A673 (cell line): ENCODE results near the gene MFNG. TPM values are rescaled to one million over a fixed set of nuclear protein-coding genes. Genes with fewer than 3 reads are reported as not detected.
A peak's percentile ranks its signal among the peaks of the same experiment; 100 is the strongest.

Source experiments
- BruUV-seq: library from RNA; stranded (reverse); fragments of 400-500 nt; replicated peaks from 2 replicates; lab custom pipeline; 2021; lab: Mats Ljungman, UMichigan
- CTCF ChIA-PET: fragments of 300-600 bp; sonication (Branson Sonifier 250); formaldehyde crosslinking; loops from one replicate; lab custom pipeline; 2022; ENCODE audit warnings: antibody characterized with exemption; lab: Charles Lee
- POLR2A ChIA-PET: fragments of 300-600 bp; sonication (Branson Sonifier 250); formaldehyde crosslinking; loops from one replicate; lab custom pipeline; 2022; ENCODE audit warnings: antibody characterized with exemption; ENCODE audit not compliant: low non-redundant PET; lab: Charles Lee
- DNase-seq: peaks from one replicate; pipeline ENCODE4 v3.0.0-alpha.2; 2015; ENCODE audit warnings: low spot score
- H3K27ac ChIP-seq: fragments of 200-600 bp; sonication (generic); 2 replicates; pipeline ENCODE4 v1.5.1; 2016; ENCODE audit warnings: mixed run types, low read depth, mild to moderate bottlenecking, mixed read lengths, antibody characterized with exemption, low read length; ENCODE audit not compliant: poor library complexity, severe bottlenecking
- H3K27me3 ChIP-seq: fragments of 200-600 bp; sonication (generic); replicated peaks from 2 replicates; pipeline ENCODE4 v1.6.1; 2017; ENCODE audit warnings: mixed run types, low read depth, mild to moderate bottlenecking, mixed read lengths, antibody characterized with exemption, low read length; ENCODE audit not compliant: insufficient read depth, poor library complexity
- H3K36me3 ChIP-seq: fragments of 200-600 bp; sonication (generic); 2 replicates; pipeline ENCODE4 v1.6.1; 2016; ENCODE audit warnings: mixed run types, mild to moderate bottlenecking, mixed read lengths, antibody characterized with exemption, low read length; ENCODE audit not compliant: insufficient read depth, poor library complexity, severe bottlenecking
- H3K4me1 ChIP-seq: fragments of 200-600 bp; sonication (generic); 2 replicates; pipeline ENCODE4 v1.6.1; 2017; ENCODE audit warnings: mixed run types, mild to moderate bottlenecking, mixed read lengths, antibody characterized with exemption, low read length; ENCODE audit not compliant: insufficient read depth, poor library complexity, severe bottlenecking
- H3K4me3 ChIP-seq: fragments of 200-600 bp; sonication (generic); 2 replicates; pipeline ENCODE4 v1.5.1; 2016; ENCODE audit warnings: low read depth, mixed run types, mild to moderate bottlenecking, mixed read lengths, low read length; ENCODE audit not compliant: poor library complexity, severe bottlenecking
- H3K9me3 ChIP-seq: fragments of 200-600 bp; sonication (generic); 2 replicates; pipeline ENCODE4 v1.6.1; 2016; ENCODE audit warnings: mixed run types, low read depth, mild to moderate bottlenecking, mixed read lengths, antibody characterized with exemption, low read length; ENCODE audit not compliant: poor library complexity, severe bottlenecking
- EZH2 ChIP-seq: fragments of 200-600 bp; sonication (generic); IDR thresholded peaks from 2 replicates; pipeline ENCODE4 v1.6.1; 2017; ENCODE audit warnings: borderline replicate concordance, low read depth, mild to moderate bottlenecking, mixed read lengths, antibody characterized with exemption, low read length; ENCODE audit not compliant: poor library complexity, severe bottlenecking
- intact Hi-C: fragments of 100-400 bp; cut with micrococcal nuclease; formaldehyde crosslinking; loops from one replicate; pipeline ENCODE4 v1.10.0; 2022; ENCODE audit not compliant: unreplicated experiment
- total RNA-seq: library from RNA; stranded (reverse); gene quantifications from 2 replicates; pipeline ENCODE4 v1.2.3, GENCODE V29; 2021
- TF ChIP-seq, protein P1 (sequence below): fragments of 300-800, 200-600 bp; sonication (generic); conservative IDR thresholded peaks from 2 replicates; pipeline ENCODE4 v1.5.1; 2017; ENCODE audit warnings: low read depth, mild to moderate bottlenecking, antibody characterized with exemption, low read length, moderate library complexity, mixed read lengths

The MFNG gene
- total RNA-seq, 1 experiment from 2014 or later, result not detected

DNA sequence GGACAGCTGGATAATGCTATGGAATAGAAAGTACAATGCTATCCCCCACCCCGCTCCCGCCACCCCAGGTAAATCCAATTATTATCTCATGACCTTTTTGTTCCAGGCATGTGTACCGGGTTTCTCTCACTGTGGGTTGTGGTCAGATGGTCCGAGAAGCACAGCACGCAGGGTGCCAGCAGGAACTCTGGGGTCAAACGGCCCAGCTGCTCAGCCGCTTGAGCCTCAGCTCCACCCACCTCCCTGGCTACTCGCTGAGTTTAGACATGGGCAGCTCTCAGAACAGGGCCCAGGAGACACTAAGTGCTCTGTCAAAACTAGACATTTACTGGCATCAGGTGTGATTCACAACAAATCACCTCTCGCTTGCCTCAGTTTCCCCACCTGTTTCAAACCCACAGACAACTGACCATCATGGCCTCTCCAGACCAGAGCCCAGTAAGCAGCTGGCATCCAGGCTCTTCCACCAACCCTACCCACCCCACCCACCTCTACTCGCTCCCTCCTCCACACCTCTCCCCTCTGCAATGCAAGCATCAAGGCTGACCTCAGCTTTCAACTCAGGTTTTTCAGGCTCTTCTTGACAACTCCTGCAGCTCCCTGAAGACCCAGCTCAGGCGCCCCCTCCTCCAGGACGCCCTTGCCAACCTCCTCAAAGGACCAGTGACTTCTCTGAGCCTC is 13.0 kb upstream of the MFNG start:
- H3K4me3 ChIP-seq, result no peak overlapping the region
- H3K9me3 ChIP-seq, result no peaks in the 10 kb centered on the region
- TF ChIP-seq, protein P1, sequence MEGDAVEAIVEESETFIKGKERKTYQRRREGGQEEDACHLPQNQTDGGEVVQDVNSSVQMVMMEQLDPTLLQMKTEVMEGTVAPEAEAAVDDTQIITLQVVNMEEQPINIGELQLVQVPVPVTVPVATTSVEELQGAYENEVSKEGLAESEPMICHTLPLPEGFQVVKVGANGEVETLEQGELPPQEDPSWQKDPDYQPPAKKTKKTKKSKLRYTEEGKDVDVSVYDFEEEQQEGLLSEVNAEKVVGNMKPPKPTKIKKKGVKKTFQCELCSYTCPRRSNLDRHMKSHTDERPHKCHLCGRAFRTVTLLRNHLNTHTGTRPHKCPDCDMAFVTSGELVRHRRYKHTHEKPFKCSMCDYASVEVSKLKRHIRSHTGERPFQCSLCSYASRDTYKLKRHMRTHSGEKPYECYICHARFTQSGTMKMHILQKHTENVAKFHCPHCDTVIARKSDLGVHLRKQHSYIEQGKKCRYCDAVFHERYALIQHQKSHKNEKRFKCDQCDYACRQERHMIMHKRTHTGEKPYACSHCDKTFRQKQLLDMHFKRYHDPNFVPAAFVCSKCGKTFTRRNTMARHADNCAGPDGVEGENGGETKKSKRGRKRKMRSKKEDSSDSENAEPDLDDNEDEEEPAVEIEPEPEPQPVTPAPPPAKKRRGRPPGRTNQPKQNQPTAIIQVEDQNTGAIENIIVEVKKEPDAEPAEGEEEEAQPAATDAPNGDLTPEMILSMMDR, result no peak
- no peak for TF ChIP-seq EZH2
- ChIA-PET POLR2A (no interaction called here), CTCF (no interaction called here)
- BruUV-seq, result no TSS peak
- no peak for DNase-seq
- no peaks in the 10 kb centered on the region for H3K27me3 ChIP-seq
- intact Hi-C loops, result no loop called here
- no peaks in the 10 kb centered on the region for H3K4me1 ChIP-seq
- no peaks in the 10 kb centered on the region for H3K36me3 ChIP-seq
- no peak overlapping the region for H3K27ac ChIP-seq

DNA sequence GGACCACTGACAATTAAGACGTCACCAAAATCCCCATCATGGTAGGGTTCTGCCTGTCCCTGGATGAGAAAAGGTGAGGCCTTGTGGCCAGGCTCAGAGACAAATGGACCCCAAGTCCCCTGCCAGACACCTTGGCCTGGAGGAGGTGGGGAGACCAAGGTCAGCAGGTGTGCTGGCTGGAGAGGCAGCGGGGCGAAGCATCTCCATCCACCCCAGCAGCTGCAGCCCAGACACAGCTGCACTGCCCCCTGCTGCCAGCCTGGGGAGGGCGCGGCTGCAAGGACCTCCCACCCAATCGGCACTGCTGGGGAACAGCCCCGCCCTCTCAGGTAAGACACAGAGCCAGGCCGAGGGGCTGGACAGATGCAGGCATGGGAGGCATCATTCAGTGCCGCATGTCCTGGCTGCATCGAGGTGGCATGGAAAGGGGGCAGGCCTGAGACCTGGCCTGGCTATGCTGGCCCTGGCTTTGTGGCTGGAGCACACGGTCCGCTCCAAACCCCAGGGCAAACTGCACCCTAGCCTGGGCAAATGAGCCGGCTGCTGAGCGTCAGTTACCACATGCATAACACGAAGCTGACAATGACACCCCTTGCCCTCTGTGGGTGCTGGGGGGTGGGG is 12.2 kb upstream of the MFNG start:
- CTCF ChIA-PET, result interaction anchor here (0.5 to 1.0 kb wide), 2 partner anchors 41 to 109 kb away, joined by 3 to 4 read pairs; no protein-coding TSS in a partner anchor
- POLR2A ChIA-PET, result no interaction called here
- Histone ChIP-seq H3K4me1 (no peaks in the 10 kb centered on the region), H3K9me3 (no peaks in the 10 kb centered on the region), H3K27me3 (no peaks in the 10 kb centered on the region), H3K4me3 (no peak overlapping the region), H3K27ac (no peak overlapping the region), H3K36me3 (no peaks in the 10 kb centered on the region)
- BruUV-seq, result no TSS peak
- intact Hi-C loops, result no loop called here
- DNase-seq, result peak; percentile 50
- no peak for TF ChIP-seq EZH2
- TF ChIP-seq, protein P1, result peak; percentile 74

DNA sequence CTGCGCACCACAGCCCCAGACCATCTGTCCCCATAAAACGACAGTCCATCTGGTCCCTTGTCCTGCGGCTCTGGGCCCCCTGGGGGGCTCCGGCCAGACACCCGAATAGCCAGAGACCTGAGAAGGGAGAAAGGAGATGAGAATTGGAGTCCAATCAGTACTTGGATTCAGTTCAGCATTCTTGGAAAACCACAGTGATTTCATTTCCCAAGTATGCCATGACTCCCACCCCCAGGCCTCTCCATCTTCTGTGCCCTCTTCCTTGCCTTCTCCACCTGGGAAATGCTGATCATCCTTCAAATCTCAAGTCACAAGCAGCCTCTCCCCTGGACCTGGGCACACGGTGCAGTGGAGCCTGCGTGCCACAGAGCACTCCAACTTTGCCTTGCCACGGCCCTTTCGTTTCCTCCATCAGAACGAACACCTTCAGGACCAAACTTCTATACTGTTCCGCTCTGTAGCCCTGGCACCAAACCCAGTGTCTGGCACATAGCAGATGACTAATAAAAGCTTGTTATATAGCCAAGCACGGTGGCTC is 10.9 kb upstream of the MFNG start:
- CTCF ChIA-PET, result no interaction called here
- TF ChIP-seq EZH2, result no peak
- TF ChIP-seq, protein P1, result no peak

More for the DNA sequence above, 10.9 kb upstream of the MFNG start:
- no peak for DNase-seq
- Histone ChIP-seq H3K4me1 (no peaks in the 10 kb centered on the region), H3K36me3 (no peaks in the 10 kb centered on the region), H3K27me3 (no peaks in the 10 kb centered on the region), H3K27ac (no peak overlapping the region), H3K9me3 (no peaks in the 10 kb centered on the region), H3K4me3 (no peak overlapping the region)
- POLR2A ChIA-PET, result no interaction called here
- intact Hi-C loops, result no loop called here
- no TSS peak for BruUV-seq
